PC-9 (cell line): ENCODE results near the gene SYNM. TPM values are rescaled to one million over a fixed set of nuclear protein-coding genes. Genes with fewer than 3 reads are reported as not detected.

Experiments used
- BruUV-seq: library from RNA; stranded (reverse); fragments of 400-500 nt; replicated peaks from 2 replicates; lab custom pipeline; 2021; lab: Mats Ljungman, UMichigan
- CTCF ChIA-PET: fragments of 300-600 bp; sonication (Branson Sonifier 250); formaldehyde crosslinking; loops from one replicate; lab custom pipeline; 2022; ENCODE audit warnings: antibody characterized with exemption; lab: Charles Lee
- POLR2A ChIA-PET: fragments of 300-600 bp; sonication (Branson Sonifier 250); formaldehyde crosslinking; loops from one replicate; lab custom pipeline; 2022; ENCODE audit warnings: antibody characterized with exemption; ENCODE audit not compliant: unreplicated experiment; lab: Charles Lee
- DNase-seq, 2 experiments: peaks; one replicate each; pipeline versions ENCODE4 v3.0.0 to v3.0.0-alpha.2; 2015 to 2022; ENCODE audit warnings: mixed read lengths in 1 of 2
- H2AFZ ChIP-seq: fragments of 200-600 bp; sonication (generic); 2 replicates; pipeline ENCODE4 v1.8.1; 2017; ENCODE audit warnings: antibody characterized with exemption
- H3F3A ChIP-seq: fragments of 200-600 bp; sonication (generic); 2 replicates; pipeline ENCODE4 v1.8.1; 2017; ENCODE audit warnings: antibody characterized with exemption, mild to moderate bottlenecking, low read depth; ENCODE audit not compliant: insufficient read depth
- H3K27ac ChIP-seq: fragments of 200-600 bp; sonication (generic); 2 replicates; pipeline ENCODE4 v1.6.1; 2016; ENCODE audit warnings: mixed run types
- H3K27me3 ChIP-seq: fragments of 200-600 bp; sonication (generic); 2 replicates; pipeline ENCODE4 v1.6.1; 2016; ENCODE audit warnings: low read depth, mixed run types; ENCODE audit not compliant: insufficient read depth
- H3K36me3 ChIP-seq: fragments of 200-600 bp; sonication (generic); 2 replicates; pipeline ENCODE4 v1.6.1; 2016; ENCODE audit warnings: low read depth, mixed run types
- H3K4me1 ChIP-seq: fragments of 200-600 bp; sonication (generic); replicated peaks from 2 replicates; pipeline ENCODE4 v1.6.1; 2016; ENCODE audit warnings: mixed run types; ENCODE audit not compliant: insufficient read depth
- H3K4me2 ChIP-seq: fragments of 200-600 bp; sonication (generic); 2 replicates; pipeline ENCODE4 v1.6.1; 2017; ENCODE audit warnings: mixed run types
- H3K4me3 ChIP-seq: fragments of 200-600 bp; sonication (generic); 2 replicates; pipeline ENCODE4 v1.6.1; 2016; ENCODE audit warnings: mixed run types
- H3K79me2 ChIP-seq: fragments of 200-600 bp; sonication (generic); 2 replicates; pipeline ENCODE4 v1.6.1; 2017; ENCODE audit warnings: low read depth, mixed run types
- H3K9me2 ChIP-seq: fragments of 200-600 bp; sonication (generic); 2 replicates; pipeline ENCODE4 v1.8.1; 2017; ENCODE audit warnings: mild to moderate bottlenecking; ENCODE audit not compliant: insufficient read depth
- H3K9me3 ChIP-seq: fragments of 200-600 bp; sonication (generic); 2 replicates; pipeline ENCODE4 v1.8.1; 2016; ENCODE audit warnings: low read depth; ENCODE audit not compliant: insufficient read depth
- H4K20me1 ChIP-seq: fragments of 200-600 bp; sonication (generic); 2 replicates; pipeline ENCODE4 v1.8.1; 2017; ENCODE audit not compliant: insufficient read depth
- EZH2 ChIP-seq: fragments of 200-600 bp; sonication (generic); IDR thresholded peaks from 2 replicates; pipeline ENCODE4 v1.8.0; 2017; ENCODE audit warnings: antibody characterized with exemption, low read depth
- intact Hi-C: fragments of 100-400 bp; cut with micrococcal nuclease; formaldehyde crosslinking; loops from one replicate; pipeline ENCODE4 v1.10.0; 2022; ENCODE audit not compliant: unreplicated experiment
- total RNA-seq: library from RNA; stranded (reverse); gene quantifications from 2 replicates; pipeline ENCODE4 v1.2.3, GENCODE V29; 2021
- TF ChIP-seq, protein P1 (sequence below): fragments of 200-600 bp; sonication (generic); conservative IDR thresholded peaks from 2 replicates; pipeline ENCODE4 v1.6.1; 2017; ENCODE audit warnings: mixed run types, antibody characterized with exemption, mild to moderate bottlenecking, moderate library complexity

The SYNM gene
- total RNA-seq, 1 experiment from 2014 or later = 2.4 TPM

DNA sequence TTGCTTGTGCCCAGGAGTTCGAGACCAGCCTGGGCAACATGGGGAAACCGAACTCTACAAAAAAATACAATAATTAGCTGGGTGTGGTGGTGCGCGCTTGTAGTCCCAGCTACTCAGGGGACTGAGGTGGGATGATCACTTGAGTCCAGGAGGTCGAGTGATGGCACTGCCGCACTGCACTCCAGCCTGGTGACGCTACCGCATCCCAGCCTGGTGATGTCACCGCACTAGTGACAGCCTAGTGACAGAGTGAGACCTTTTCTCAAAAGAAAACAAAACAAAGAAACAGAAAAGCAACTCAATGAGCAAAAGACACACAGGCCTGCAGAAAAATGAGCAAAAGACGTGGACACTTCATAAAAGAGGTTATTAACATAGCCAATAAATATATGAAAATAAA, 19.9 kb upstream of the SYNM start:
- no TSS peak for BruUV-seq
- ChIA-PET CTCF (no interaction called here), POLR2A (no interaction called here)
- H3K4me2 ChIP-seq = no peak overlapping the region
- H3K4me1 ChIP-seq = no peaks in the 10 kb centered on the region
- no peaks in the 10 kb centered on the region for H3F3A ChIP-seq
- no peak for DNase-seq
- peaks cover 3% of the 10 kb centered on the region; the same call in 1 of the 2 replicates for H3K27me3 ChIP-seq
- H3K36me3 ChIP-seq = no peaks in the 10 kb centered on the region
- no peaks in the 10 kb centered on the region for H3K79me2 ChIP-seq
- no peak overlapping the region for H2AFZ ChIP-seq
- H3K9me3 ChIP-seq = peaks cover 2% of the 10 kb centered on the region; the same call in 1 of the 2 replicates
- intact Hi-C loops = no loop called here
- TF ChIP-seq, protein P1, sequence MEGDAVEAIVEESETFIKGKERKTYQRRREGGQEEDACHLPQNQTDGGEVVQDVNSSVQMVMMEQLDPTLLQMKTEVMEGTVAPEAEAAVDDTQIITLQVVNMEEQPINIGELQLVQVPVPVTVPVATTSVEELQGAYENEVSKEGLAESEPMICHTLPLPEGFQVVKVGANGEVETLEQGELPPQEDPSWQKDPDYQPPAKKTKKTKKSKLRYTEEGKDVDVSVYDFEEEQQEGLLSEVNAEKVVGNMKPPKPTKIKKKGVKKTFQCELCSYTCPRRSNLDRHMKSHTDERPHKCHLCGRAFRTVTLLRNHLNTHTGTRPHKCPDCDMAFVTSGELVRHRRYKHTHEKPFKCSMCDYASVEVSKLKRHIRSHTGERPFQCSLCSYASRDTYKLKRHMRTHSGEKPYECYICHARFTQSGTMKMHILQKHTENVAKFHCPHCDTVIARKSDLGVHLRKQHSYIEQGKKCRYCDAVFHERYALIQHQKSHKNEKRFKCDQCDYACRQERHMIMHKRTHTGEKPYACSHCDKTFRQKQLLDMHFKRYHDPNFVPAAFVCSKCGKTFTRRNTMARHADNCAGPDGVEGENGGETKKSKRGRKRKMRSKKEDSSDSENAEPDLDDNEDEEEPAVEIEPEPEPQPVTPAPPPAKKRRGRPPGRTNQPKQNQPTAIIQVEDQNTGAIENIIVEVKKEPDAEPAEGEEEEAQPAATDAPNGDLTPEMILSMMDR = no peak
- no peak for TF ChIP-seq EZH2
- no peak overlapping the region for H3K27ac ChIP-seq
- H3K9me2 ChIP-seq = no peaks in the 10 kb centered on the region
- H3K4me3 ChIP-seq = no peak overlapping the region
- H4K20me1 ChIP-seq = no peaks in the 10 kb centered on the region

- TF ChIP-seq EZH2 = no peak
- TF ChIP-seq, protein P1 = no peak
- Histone ChIP-seq H3K79me2 (no peaks in the 10 kb centered on the region), H3K4me2 (no peak overlapping the region), H3K9me3 (peaks cover 2% of the 10 kb centered on the region; the same call in 1 of the 2 replicates), H3K9me2 (no peaks in the 10 kb centered on the region), H3F3A (no peaks in the 10 kb centered on the region), H3K27ac (no peak overlapping the region), H3K4me1 (no peaks in the 10 kb centered on the region), H3K27me3 (peaks cover 8% of the 10 kb centered on the region; the same call in 1 of the 2 replicates), H4K20me1 (no peaks in the 10 kb centered on the region), H3K36me3 (no peaks in the 10 kb centered on the region), H3K4me3 (no peak overlapping the region), H2AFZ (no peak overlapping the region)
- BruUV-seq = no TSS peak
- CTCF ChIA-PET = no interaction called here
- intact Hi-C loops = no loop called here
- no peak for DNase-seq
- POLR2A ChIA-PET = no interaction called here
Observed at GRCh38 chr15:99085413-99086326, 19.2 kb upstream of the SYNM start.

- ChIA-PET CTCF (no interaction called here), POLR2A (no interaction called here)
- Histone ChIP-seq H3K4me1 (no peaks in the 10 kb centered on the region), H3F3A (no peaks in the 10 kb centered on the region), H3K9me3 (peaks cover 2% of the 10 kb centered on the region; the same call in 1 of the 2 replicates), H3K9me2 (no peaks in the 10 kb centered on the region), H3K4me3 (no peak overlapping the region), H4K20me1 (no peaks in the 10 kb centered on the region), H3K27ac (no peak overlapping the region), H3K27me3 (peaks cover 8% of the 10 kb centered on the region; the same call in 1 of the 2 replicates), H3K79me2 (no peaks in the 10 kb centered on the region), H3K36me3 (no peaks in the 10 kb centered on the region), H3K4me2 (no peak overlapping the region), H2AFZ (no peak overlapping the region)
- DNase-seq = no peak
- no TSS peak for BruUV-seq
- intact Hi-C loops = no loop called here
- TF ChIP-seq, protein P1 = no peak
- no peak for TF ChIP-seq EZH2
Observed at GRCh38 chr15:99086327-99086667, 18.6 kb upstream of the SYNM start.
